Measurements from ENCODE around the gene JUND. TPM values are rescaled to one million over a fixed set of nuclear protein-coding genes. Genes with fewer than 3 reads are reported as not detected.

Gene JUND
- total and polyA plus RNA-seq, 10 donors: 47.5 to 232 (median 146) TPM

- TF ChIP-seq POLR2AphosphoS5 (IDR thresholded peaks at IDR 0.05) (no peak), POLR2A (IDR thresholded peaks at IDR 0.05) (no peak)
- TF ChIP-seq, protein P1, sequence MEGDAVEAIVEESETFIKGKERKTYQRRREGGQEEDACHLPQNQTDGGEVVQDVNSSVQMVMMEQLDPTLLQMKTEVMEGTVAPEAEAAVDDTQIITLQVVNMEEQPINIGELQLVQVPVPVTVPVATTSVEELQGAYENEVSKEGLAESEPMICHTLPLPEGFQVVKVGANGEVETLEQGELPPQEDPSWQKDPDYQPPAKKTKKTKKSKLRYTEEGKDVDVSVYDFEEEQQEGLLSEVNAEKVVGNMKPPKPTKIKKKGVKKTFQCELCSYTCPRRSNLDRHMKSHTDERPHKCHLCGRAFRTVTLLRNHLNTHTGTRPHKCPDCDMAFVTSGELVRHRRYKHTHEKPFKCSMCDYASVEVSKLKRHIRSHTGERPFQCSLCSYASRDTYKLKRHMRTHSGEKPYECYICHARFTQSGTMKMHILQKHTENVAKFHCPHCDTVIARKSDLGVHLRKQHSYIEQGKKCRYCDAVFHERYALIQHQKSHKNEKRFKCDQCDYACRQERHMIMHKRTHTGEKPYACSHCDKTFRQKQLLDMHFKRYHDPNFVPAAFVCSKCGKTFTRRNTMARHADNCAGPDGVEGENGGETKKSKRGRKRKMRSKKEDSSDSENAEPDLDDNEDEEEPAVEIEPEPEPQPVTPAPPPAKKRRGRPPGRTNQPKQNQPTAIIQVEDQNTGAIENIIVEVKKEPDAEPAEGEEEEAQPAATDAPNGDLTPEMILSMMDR (IDR thresholded peaks at IDR 0.05 in 8 of 11, conservative IDR thresholded peaks at IDR 0.05 in 3 of 11): no peak
- Histone ChIP-seq H3K36me3 (peaks cover 0 to 74% (median 38%) of the 10 kb centered on the region in 6 donors), H3K4me3 (no peak overlapping the region), H3K9me3 (no peaks in the 10 kb centered on the region), H3K4me1 (peaks cover 0 to 16% (median 6%) of the 10 kb centered on the region in 6 donors), H3K27me3 (replicated peaks in 1 of 7) (no peaks in the 10 kb centered on the region), H3K27ac (no peak overlapping the region)
- WGBS, 5 donors: 77 to 88% (median 87%) methylated on average over 4 to 7 of the region's 7 CpGs
- intact Hi-C loops (cut with DNase I; ENCODE audit: low total_unique reads): no loop called here
- no peak for DNase-seq
Measured at GRCh38 chr19:18265582-18265981, 15.8 kb downstream of the JUND start.

DNA sequence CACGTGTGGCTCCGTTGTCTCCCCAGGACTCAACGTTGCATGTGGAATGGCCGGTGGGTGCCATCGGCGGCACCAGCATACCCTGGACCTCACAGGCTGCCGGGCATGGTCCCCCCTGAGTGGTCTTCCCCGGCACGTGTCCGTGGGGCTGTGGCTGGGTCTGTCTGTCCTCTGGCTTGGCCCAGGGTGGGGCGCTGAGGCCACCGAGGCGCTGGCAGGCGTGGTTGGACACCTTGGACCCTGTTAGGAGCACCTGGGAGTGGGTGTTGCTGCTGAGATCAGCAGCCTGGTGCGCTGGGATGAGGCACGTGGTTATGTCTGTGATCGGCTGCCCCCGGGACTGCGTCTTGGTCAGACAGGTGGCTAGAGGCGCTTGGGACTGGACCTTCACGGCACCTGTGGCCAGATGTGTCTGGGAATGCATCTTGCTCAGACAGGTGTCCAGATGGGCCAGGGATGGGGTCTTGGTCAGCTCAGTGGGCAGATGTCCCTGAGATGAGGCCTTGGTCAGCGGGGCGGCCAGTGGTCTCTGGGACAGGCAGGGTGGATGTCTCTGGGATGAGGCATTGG is 16.4 kb downstream of the JUND start:
- Histone ChIP-seq H3K27ac (peak overlapping the region in 1 of 8 donors; percentile 11), H3K27me3 (replicated peaks in 1 of 7) (no peaks in the 10 kb centered on the region), H3K36me3 (peaks cover 0 to 74% (median 38%) of the 10 kb centered on the region in 6 donors), H3K9me3 (no peaks in the 10 kb centered on the region), H3K4me3 (no peak overlapping the region), H3K4me1 (peaks cover 0 to 16% (median 6%) of the 10 kb centered on the region in 6 donors)
- intact Hi-C loops (cut with DNase I; ENCODE audit: low total_unique reads): no loop called here
- no peak for DNase-seq
- WGBS, 5 donors: 80 to 97% (median 92%) methylated on average over 3 to 23 of the region's 23 CpGs
- peak in 2 of 3 donors; percentile 17 to 35 for TF ChIP-seq POLR2AphosphoS5 (IDR thresholded peaks at IDR 0.05)
- TF ChIP-seq, protein P1 (IDR thresholded peaks at IDR 0.05 in 8 of 11, conservative IDR thresholded peaks at IDR 0.05 in 3 of 11): no peak

DNA sequence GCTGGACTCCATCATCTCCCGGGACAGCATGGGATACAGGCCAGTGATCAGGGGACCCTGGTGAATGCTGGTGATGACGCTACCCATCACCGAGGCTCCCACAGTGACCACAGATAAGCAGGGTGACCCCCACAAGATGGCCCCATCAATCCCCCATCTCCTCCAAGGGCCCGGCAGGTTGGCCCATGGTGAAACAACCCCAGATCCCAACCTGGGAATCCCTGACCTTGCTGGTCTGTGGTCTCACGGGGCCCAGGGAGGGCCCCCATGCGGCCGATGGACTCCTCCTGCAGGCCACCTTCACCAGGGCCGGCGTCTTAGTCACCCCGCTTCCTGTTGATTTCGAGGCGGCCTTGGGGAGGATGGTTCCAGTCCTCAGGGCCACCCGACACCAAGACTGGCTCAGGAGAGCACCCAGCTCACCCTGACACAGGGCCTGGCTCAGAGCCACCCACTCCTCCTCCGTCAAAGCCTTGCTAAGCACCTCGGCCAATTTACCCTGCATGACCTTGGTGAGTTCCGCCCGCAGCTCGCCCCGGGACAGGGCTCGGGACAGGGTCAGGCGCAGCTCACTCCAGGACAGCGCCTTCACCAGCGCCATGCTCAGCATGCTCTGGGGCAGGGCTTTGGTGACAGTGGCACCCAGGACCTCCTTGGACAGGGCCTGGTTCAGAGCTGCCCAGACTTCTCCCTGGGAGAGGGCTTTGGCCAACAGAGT is 17.1 kb downstream of the JUND start:
- no peaks in the 10 kb centered on the region for H3K27me3 ChIP-seq (replicated peaks in 1 of 7)
- H3K9me3 ChIP-seq: no peaks in the 10 kb centered on the region
- H3K4me3 ChIP-seq: no peak overlapping the region
- WGBS, 5 donors: 63 to 86% (median 81%) methylated on average over 15 to 23 of the region's 23 CpGs
- TF ChIP-seq POLR2AphosphoS5 (IDR thresholded peaks at IDR 0.05): peak in 2 of 3 donors; percentile 30 to 55
- TF ChIP-seq, protein P1 (IDR thresholded peaks at IDR 0.05 in 8 of 11, conservative IDR thresholded peaks at IDR 0.05 in 3 of 11): no peak
- no peak for DNase-seq
- intact Hi-C loops (cut with DNase I; ENCODE audit: low total_unique reads): no loop called here
- peaks cover 0 to 16% (median 6%) of the 10 kb centered on the region in 6 donors for H3K4me1 ChIP-seq
- peak overlapping the region in 1 of 8 donors; percentile 11 for H3K27ac ChIP-seq
- H3K36me3 ChIP-seq: peaks cover 0 to 72% (median 38%) of the 10 kb centered on the region in 6 donors
